Activated CD4-positive, alpha-beta memory T cell treated with anti-CD3 and anti-CD28 coated beads, Interleukin-2, amount 10 ng/mL, durations not matched to agents 7 days and 5 days (primary cell): ENCODE data around the gene TAP2. TPM values are rescaled to one million over a fixed set of nuclear protein-coding genes. Genes with fewer than 3 reads are reported as not detected.

ENCODE experiments used
- CTCF ChIA-PET: fragments of 350-600 bp; sonication (Branson Sonifier 250); formaldehyde crosslinking; loops from one replicate; lab custom pipeline; 2021; ENCODE audit warnings: antibody characterized with exemption, inconsistent platforms; lab: Charles Lee
- POLR2A ChIA-PET: fragments of 350-600 bp; sonication (Branson Sonifier 250); formaldehyde crosslinking; loops from one replicate; lab custom pipeline; 2021; ENCODE audit warnings: antibody characterized with exemption; lab: Charles Lee
- DNase-seq: peaks from one replicate; pipeline ENCODE4 v3.0.0-alpha.2; 2020
- H3K27ac Mint-ChIP-seq: one replicate; pipeline ENCODE4 v1.8.0; 2021; ENCODE audit warnings: mild to moderate bottlenecking, mixed read lengths
- H3K27me3 Mint-ChIP-seq: one replicate; pipeline ENCODE4 v1.8.0; 2021; ENCODE audit warnings: mixed read lengths
- H3K36me3 Mint-ChIP-seq: one replicate; pipeline ENCODE4 v1.8.0; 2021; ENCODE audit warnings: low read depth, mixed read lengths
- H3K4me1 Mint-ChIP-seq: one replicate; pipeline ENCODE4 v1.8.0; 2021; ENCODE audit warnings: mixed read lengths
- H3K4me3 Mint-ChIP-seq: one replicate; pipeline ENCODE4 v1.8.0; 2021; ENCODE audit warnings: mild to moderate bottlenecking, mixed read lengths
- H3K9me3 Mint-ChIP-seq: one replicate; pipeline ENCODE4 v1.8.0; 2021; ENCODE audit warnings: mixed read lengths
- total RNA-seq, 2 experiments: library from RNA; stranded (reverse); gene quantifications; one replicate each; pipeline ENCODE4 v1.2.3, GENCODE V29; 2021

Gene TAP2
- total RNA-seq, 2 experiments from 2014 or later, result 203 to 211 TPM

- H3K27ac Mint-ChIP-seq, result peak within 1 kb of the TSS; percentile 99
- H3K27me3 Mint-ChIP-seq, result no peaks in the 10 kb centered on the region
- H3K4me1 Mint-ChIP-seq, result peaks cover 59% of the 10 kb centered on the region
- no peaks in the 10 kb centered on the region for H3K9me3 Mint-ChIP-seq
- peak; percentile 95 for DNase-seq
- ChIA-PET CTCF (interaction anchor here (0.6 to 9.6 kb wide), 20 partner anchors 9 to 395 kb away, joined by 3 to 337 read pairs (median 6); partner anchors contain the start of genes BRD2, HLA-DMA, PSMB8 and RING1), POLR2A (interaction anchor here (0.8 to 9.4 kb wide), 28 partner anchors 11 to 1189 kb away, joined by 3 to 1055 read pairs (median 4); partner anchors contain the start of genes ATF6B, BRD2, GPANK1 and GPSM3)
- H3K36me3 Mint-ChIP-seq, result peaks cover 91% of the 10 kb centered on the region
- H3K4me3 Mint-ChIP-seq, result peak within 1 kb of the TSS; percentile 100
Measured at GRCh38 chr6:32853541-32854375, 15.2 kb upstream of the TAP2 start, which contains the start of the genes PSMB9 and TAP1. TSS of gene PSMB9 (plus strand) at chr6:32854192. CDS start at chr6:32854230, 38 bp downstream. TSS of gene TAP1 (minus strand) at chr6:32853704. CDS start at chr6:32853636, 68 bp downstream.

- Mint-ChIP-seq H3K36me3 (peaks cover 91% of the 10 kb centered on the region), H3K27me3 (no peaks in the 10 kb centered on the region), H3K4me1 (peaks cover 60% of the 10 kb centered on the region), H3K9me3 (no peaks in the 10 kb centered on the region), H3K27ac (peak overlapping the region; percentile 99), H3K4me3 (peak overlapping the region; percentile 100)
- ChIA-PET POLR2A (interaction anchor here (0.7 to 9.4 kb wide), 23 partner anchors 11 to 1188 kb away, joined by 3 to 1055 read pairs (median 4); partner anchors contain the start of genes ATF6B, BRD2, GPANK1 and GPSM3), CTCF (interaction anchor here (0.6 to 9.6 kb wide), 16 partner anchors 8 to 396 kb away, joined by 3 to 337 read pairs (median 7); partner anchors contain the start of genes HLA-DMA, PSMB8, RING1 and TAP2)
- DNase-seq, result peak; percentile 53
Measured at GRCh38 chr6:32852844-32853540, 14.5 kb upstream of the TAP2 start.

GRCh38 chr6:32852018-32852843 lies 13.7 kb upstream of the TAP2 start:
- POLR2A ChIA-PET, result interaction anchor here (0.7 to 9.4 kb wide), 14 partner anchors 12 to 724 kb away, joined by 3 to 1055 read pairs (median 4); partner anchors contain the start of genes ATF6B, BRD2, GPSM3 and HLA-DMB
- CTCF ChIA-PET, result interaction anchor here (1.2 to 9.6 kb wide), 8 partner anchors 12 to 119 kb away, joined by 3 to 337 read pairs (median 20); partner anchors contain the start of genes HLA-DMA and TAP2
- Mint-ChIP-seq H3K4me1 (peaks cover 60% of the 10 kb centered on the region), H3K9me3 (no peaks in the 10 kb centered on the region), H3K27me3 (no peaks in the 10 kb centered on the region), H3K4me3 (peak overlapping the region; percentile 100), H3K27ac (peak overlapping the region; percentile 99), H3K36me3 (peaks cover 91% of the 10 kb centered on the region)
- DNase-seq, result peak; percentile 52

- CTCF ChIA-PET, result interaction anchor here (1.0 to 3.3 kb wide), 4 partner anchors 9 to 133 kb away, joined by 3 to 29 read pairs (median 7); partner anchors contain the start of gene TAP2
- Mint-ChIP-seq H3K4me3 (peak overlapping the region; percentile 100), H3K9me3 (no peaks in the 10 kb centered on the region), H3K27me3 (no peaks in the 10 kb centered on the region), H3K36me3 (peaks cover 91% of the 10 kb centered on the region), H3K4me1 (peaks cover 60% of the 10 kb centered on the region), H3K27ac (peak overlapping the region; percentile 99)
- no peak for DNase-seq
- POLR2A ChIA-PET, result interaction anchor here (0.6 to 3.7 kb wide), 6 partner anchors 8 to 651 kb away, joined by 3 to 80 read pairs (median 4); partner anchors contain the start of genes BRD2 and TAP2
Measured at GRCh38 chr6:32851025-32851424, 12.5 kb upstream of the TAP2 start.

GRCh38 chr6:32849126-32849525 lies 10.6 kb upstream of the TAP2 start:
- ChIA-PET CTCF (interaction anchor here (0.7 to 3.3 kb wide), 3 partner anchors 9 to 19 kb away, joined by 3 to 29 read pairs (median 10); partner anchors contain the start of gene TAP2), POLR2A (interaction anchor here (1.0 to 3.7 kb wide), 3 partner anchors 9 to 122 kb away, joined by 3 to 80 read pairs (median 61); partner anchors contain the start of genes BRD2 and TAP2)
- no peak for DNase-seq
- Mint-ChIP-seq H3K27me3 (no peaks in the 10 kb centered on the region), H3K9me3 (no peaks in the 10 kb centered on the region), H3K4me3 (peak overlapping the region; percentile 97), H3K36me3 (peaks cover 90% of the 10 kb centered on the region), H3K27ac (peak overlapping the region; percentile 99), H3K4me1 (peaks cover 60% of the 10 kb centered on the region)

- peak overlapping the region; percentile 99 for H3K27ac Mint-ChIP-seq
- ChIA-PET POLR2A (interaction anchor here (3.0 to 16.8 kb wide), 3 partner anchors 9 to 123 kb away, joined by 11 to 1055 read pairs (median 656); partner anchors contain the start of genes BRD2, PSMB9, TAP1 and TAP2), CTCF (interaction anchor here (1.3 kb wide), 1 partner anchor 9 kb away, joined by 5 read pairs; the partner anchor contains the start of gene TAP2)
- peaks cover 60% of the 10 kb centered on the region for H3K4me1 Mint-ChIP-seq
- no peaks in the 10 kb centered on the region for H3K9me3 Mint-ChIP-seq
- peaks cover 96% of the 10 kb centered on the region for H3K36me3 Mint-ChIP-seq
- H3K4me3 Mint-ChIP-seq, result peak overlapping the region; percentile 97
- no peaks in the 10 kb centered on the region for H3K27me3 Mint-ChIP-seq
- no peak for DNase-seq
Measured at GRCh38 chr6:32847795-32848194, 9.3 kb upstream of the TAP2 start.

- Mint-ChIP-seq H3K27me3 (no peaks in the 10 kb centered on the region), H3K4me1 (peaks cover 64% of the 10 kb centered on the region), H3K27ac (peak overlapping the region; percentile 99), H3K4me3 (peak overlapping the region; percentile 97), H3K36me3 (peaks cover 96% of the 10 kb centered on the region), H3K9me3 (no peaks in the 10 kb centered on the region)
- ChIA-PET CTCF (interaction anchor here (1.3 to 3.9 kb wide), 3 partner anchors 9 to 21 kb away, joined by 5 to 96 read pairs (median 34); partner anchors contain the start of genes PSMB9, TAP1 and TAP2), POLR2A (interaction anchor here (3.0 to 16.8 kb wide), 4 partner anchors 9 to 124 kb away, joined by 11 to 1055 read pairs (median 357); partner anchors contain the start of genes BRD2, PSMB9, TAP1 and TAP2)
- no peak for DNase-seq
Measured at GRCh38 chr6:32847004-32847403, 8.5 kb upstream of the TAP2 start.

GRCh38 chr6:32845384-32845884 lies 6.9 kb upstream of the TAP2 start:
- Mint-ChIP-seq H3K9me3 (no peaks in the 10 kb centered on the region), H3K4me1 (peaks cover 66% of the 10 kb centered on the region), H3K27me3 (no peaks in the 10 kb centered on the region), H3K36me3 (peaks cover 95% of the 10 kb centered on the region), H3K27ac (peak overlapping the region; percentile 99), H3K4me3 (peak overlapping the region; percentile 97)
- ChIA-PET POLR2A (interaction anchor here (0.8 to 16.8 kb wide), 30 partner anchors 8 to 1010 kb away, joined by 3 to 1055 read pairs (median 4); partner anchors contain the start of genes ATF6B, BRD2, GPSM3 and HLA-DMA), CTCF (interaction anchor here (0.6 to 3.9 kb wide), 11 partner anchors 11 to 499 kb away, joined by 3 to 96 read pairs (median 5); partner anchors contain the start of genes HLA-DMA, PSMB9 and TAP1)
- peak; percentile 66 for DNase-seq

- DNase-seq, result no peak
- ChIA-PET POLR2A (interaction anchor here (0.7 to 16.8 kb wide), 31 partner anchors 7 to 1010 kb away, joined by 3 to 1055 read pairs (median 4); partner anchors contain the start of genes ATF6B, BRD2, GPSM3 and HLA-DMA), CTCF (interaction anchor here (0.6 to 3.9 kb wide), 10 partner anchors 11 to 140 kb away, joined by 3 to 96 read pairs (median 5); partner anchors contain the start of genes HLA-DMA, HLA-DMB, PSMB9 and TAP1)
- H3K27ac Mint-ChIP-seq, result peak overlapping the region; percentile 99
- peak overlapping the region; percentile 97 for H3K4me3 Mint-ChIP-seq
- no peaks in the 10 kb centered on the region for H3K27me3 Mint-ChIP-seq
- peaks cover 95% of the 10 kb centered on the region for H3K36me3 Mint-ChIP-seq
- no peaks in the 10 kb centered on the region for H3K9me3 Mint-ChIP-seq
- peaks cover 66% of the 10 kb centered on the region for H3K4me1 Mint-ChIP-seq
Measured at GRCh38 chr6:32844839-32845383, 6.4 kb upstream of the TAP2 start.
